SHP77 (cell line): ENCODE data around the gene EPB41L4B.

ENCODE experiments used
- DNase-seq, 2 experiments: peaks; one replicate each; lab custom pipeline; 2025; lab: John Stamatoyannopoulos, UW

The EPB41L4B gene

GRCh38 chr9:109320331-109320741 is 523 bp downstream of the EPB41L4B start:
- DNase-seq, result no peak

- DNase-seq, result no peak
These were observed 1.1 kb downstream of the EPB41L4B start for GRCh38 chr9:109319626-109320241.

GRCh38 chr9:109319017-109319625 is 1.7 kb downstream of the EPB41L4B start:
- peak; percentile 3 to 21 for DNase-seq

- no peak for DNase-seq
These were observed 2.7 kb downstream of the EPB41L4B start for GRCh38 chr9:109317979-109318741.

- no peak for DNase-seq
These were observed 3.4 kb downstream of the EPB41L4B start for GRCh38 chr9:109317311-109317978.

- peak; percentile 87 to 93 for DNase-seq
These were observed 4.6 kb downstream of the EPB41L4B start for GRCh38 chr9:109316207-109316640.

GRCh38 chr9:109315480-109316206 is 5.2 kb downstream of the EPB41L4B start:
- DNase-seq, result no peak

- DNase-seq, result peak in 1 of 2 experiments; percentile 15
These were observed 6.8 kb downstream of the EPB41L4B start for GRCh38 chr9:109314011-109314531.

GRCh38 chr9:109313351-109313750 is 7.5 kb downstream of the EPB41L4B start:
- no peak for DNase-seq

- no peak for DNase-seq
These were observed 8.1 kb downstream of the EPB41L4B start for GRCh38 chr9:109312783-109313182.

GRCh38 chr9:109311731-109312130 is 9.1 kb downstream of the EPB41L4B start:
- no peak for DNase-seq

GRCh38 chr9:109311286-109311685 is 9.6 kb downstream of the EPB41L4B start:
- DNase-seq, result no peak

- DNase-seq, result no peak
These were observed 10.4 kb downstream of the EPB41L4B start for GRCh38 chr9:109310486-109310901.

- DNase-seq, result no peak
These were observed 11.6 kb downstream of the EPB41L4B start for GRCh38 chr9:109309282-109309681.

- DNase-seq, result no peak
These were observed 13.2 kb downstream of the EPB41L4B start for GRCh38 chr9:109307380-109308240.

GRCh38 chr9:109305801-109306200 is 15.1 kb downstream of the EPB41L4B start:
- DNase-seq, result no peak

GRCh38 chr9:109304347-109304746 is 16.5 kb downstream of the EPB41L4B start:
- no peak for DNase-seq

GRCh38 chr9:109303900-109304299 is 17.0 kb downstream of the EPB41L4B start:
- no peak for DNase-seq

- no peak for DNase-seq
These were observed 18.3 kb downstream of the EPB41L4B start for GRCh38 chr9:109302606-109303005.

- no peak for DNase-seq
These were observed 19.8 kb downstream of the EPB41L4B start for GRCh38 chr9:109301012-109301411.

- DNase-seq, result no peak
These were observed 21.0 kb downstream of the EPB41L4B start for GRCh38 chr9:109299891-109300290.
